ENCODE measurements around the gene KCNMA1.
"Not testable (repeated sequence)": the region's sequence is repeated elsewhere in the genome, so short reads cannot be mapped to it uniquely, and the experiment has no call there.

Gene KCNMA1

GRCh38 chr10:77417359-77417758 is 220.2 kb downstream of the KCNMA1 start:
- DNase-seq (ENCODE audit: low read depth in 2 of 2) = no peak

GRCh38 chr10:77416311-77417135 is 221.1 kb downstream of the KCNMA1 start:
- DNase-seq (ENCODE audit: low read depth in 2 of 2) = no peak

DNA sequence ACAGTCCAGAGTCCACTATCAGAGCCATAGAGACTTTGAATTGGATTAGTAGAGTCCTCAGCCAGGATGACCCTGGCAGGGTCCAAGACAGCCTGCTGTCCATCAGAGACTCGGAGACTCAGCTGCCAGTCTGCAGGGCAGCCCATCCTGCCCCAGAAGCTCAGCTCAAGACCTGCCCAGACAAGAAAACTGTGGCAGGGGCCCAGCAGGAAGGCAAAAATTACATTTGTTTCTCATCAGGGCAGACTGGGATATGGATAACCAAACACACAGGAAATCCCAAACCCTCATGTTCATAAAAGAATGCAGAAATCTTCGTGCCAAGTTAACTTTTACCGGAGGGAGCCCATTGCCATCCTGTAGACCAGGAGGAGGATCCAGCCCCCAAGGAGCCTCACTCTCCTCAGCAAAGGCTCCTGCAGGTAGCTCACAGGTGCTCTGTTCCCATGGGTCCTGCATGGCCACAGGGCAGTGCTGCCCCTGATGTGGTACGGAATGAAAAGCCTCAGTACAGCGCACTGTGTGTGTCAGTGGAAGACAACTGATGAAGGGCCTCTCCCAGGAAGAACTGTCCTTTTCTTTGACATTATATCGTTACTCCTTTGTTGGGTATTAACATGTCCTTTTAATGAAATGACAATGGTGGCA is 222.2 kb downstream of the KCNMA1 start:
- no peak for DNase-seq (ENCODE audit: low read depth in 2 of 2)

DNA sequence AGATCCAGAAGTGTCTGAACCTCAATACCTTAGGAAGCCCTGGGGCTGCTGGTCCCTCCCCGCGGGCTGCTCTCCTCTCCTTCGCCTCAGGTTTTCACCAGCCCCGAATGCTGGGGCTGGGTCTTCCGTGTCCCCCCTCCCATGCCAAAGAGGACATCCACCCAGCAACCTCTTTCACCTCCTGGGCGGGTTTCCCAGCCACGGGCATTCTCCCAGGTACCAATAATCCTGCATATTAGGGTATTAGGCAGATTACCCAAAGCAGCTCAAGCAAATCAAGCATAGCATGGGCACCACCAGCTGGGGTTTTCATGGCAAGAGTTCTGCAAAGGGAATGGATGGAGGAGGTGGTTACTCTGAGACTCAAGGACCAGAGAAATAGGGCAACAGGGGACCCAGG is 224.4 kb downstream of the KCNMA1 start:
- no peak for DNase-seq (ENCODE audit: low read depth in 2 of 2)

GRCh38 chr10:77412573-77413133 is 225.0 kb downstream of the KCNMA1 start:
- DNase-seq (ENCODE audit: low read depth in 2 of 2) = not testable (repeated sequence)

GRCh38 chr10:77411805-77412204 is 225.8 kb downstream of the KCNMA1 start:
- no peak for DNase-seq (ENCODE audit: low read depth in 2 of 2)

DNA sequence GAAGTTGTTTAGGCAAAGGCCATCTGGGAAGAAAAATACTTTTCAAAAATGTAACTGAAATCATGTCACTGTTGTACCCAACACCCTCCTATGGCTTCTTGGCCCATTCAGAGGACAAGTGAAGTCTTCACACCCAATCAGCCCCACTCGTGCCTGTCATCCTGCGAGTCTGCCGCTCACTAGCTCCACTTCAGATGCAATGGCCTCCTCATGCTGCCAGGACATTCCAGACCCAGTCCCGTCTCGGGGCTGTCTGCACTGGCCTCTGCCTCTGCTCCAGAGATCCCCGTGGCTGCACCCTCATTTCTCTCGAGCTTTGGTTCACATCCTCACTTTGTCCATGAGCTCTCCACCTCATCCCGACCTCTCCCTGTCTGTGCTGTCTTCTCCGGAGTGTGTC is 227.1 kb downstream of the KCNMA1 start:
- DNase-seq (ENCODE audit: low read depth in 2 of 2) = no peak

- no peak for DNase-seq (ENCODE audit: low read depth in 2 of 2)
Measured at GRCh38 chr10:77409697-77410471, 227.7 kb downstream of the KCNMA1 start.

DNA sequence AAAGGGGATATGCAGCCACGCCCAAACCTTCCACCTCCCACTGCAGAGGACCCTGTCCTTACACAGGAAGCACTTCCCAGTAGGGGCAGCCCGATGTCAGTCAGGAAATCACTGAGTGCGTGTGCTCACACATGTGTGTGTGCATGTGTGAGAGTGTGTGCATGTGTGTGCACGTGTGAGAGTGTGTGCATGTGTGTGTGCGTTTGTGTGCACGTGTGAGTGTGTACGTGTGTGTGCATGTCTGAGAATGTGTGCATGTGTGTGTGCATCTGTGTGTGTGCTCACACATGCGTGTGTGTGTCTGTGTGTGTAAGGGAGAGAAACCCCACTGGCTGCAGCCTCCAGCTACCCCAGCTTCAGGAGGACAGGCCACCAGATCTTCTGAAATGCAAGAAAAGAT is 229.3 kb downstream of the KCNMA1 start:
- no peak for DNase-seq (ENCODE audit: low read depth in 2 of 2)

DNA sequence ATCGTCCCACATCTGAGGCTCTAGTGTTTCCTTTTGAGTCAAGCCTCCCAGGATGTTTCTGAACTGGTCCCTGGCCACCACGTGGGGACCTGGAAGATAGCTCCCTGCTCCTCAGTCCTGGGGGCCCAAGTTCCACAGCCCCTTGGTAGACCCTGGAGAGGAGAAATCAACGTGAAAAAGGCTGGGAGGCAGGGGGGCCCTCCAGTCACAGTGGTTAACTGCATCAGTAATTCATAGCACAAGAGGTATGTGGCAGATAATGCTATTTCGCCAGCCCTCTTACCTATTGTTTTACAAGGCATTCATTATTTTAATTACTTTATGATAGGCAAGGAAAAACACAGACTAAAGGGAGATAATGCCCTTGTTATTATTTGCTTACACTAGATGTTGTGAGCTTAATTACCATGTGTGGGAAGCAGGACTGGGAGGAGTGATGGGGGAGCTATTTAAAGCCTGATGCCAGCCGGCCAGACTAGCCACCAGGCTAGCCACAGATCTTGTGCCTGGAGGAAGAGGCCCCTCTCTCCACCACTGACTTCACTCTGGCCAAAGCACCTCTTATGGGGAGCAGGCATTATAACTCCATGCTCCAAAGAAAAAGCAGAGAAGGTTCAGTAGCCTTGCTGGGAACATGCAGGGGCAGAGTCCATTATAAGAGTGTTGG is 230.7 kb downstream of the KCNMA1 start:
- DNase-seq (ENCODE audit: low read depth in 2 of 2) = no peak

DNA sequence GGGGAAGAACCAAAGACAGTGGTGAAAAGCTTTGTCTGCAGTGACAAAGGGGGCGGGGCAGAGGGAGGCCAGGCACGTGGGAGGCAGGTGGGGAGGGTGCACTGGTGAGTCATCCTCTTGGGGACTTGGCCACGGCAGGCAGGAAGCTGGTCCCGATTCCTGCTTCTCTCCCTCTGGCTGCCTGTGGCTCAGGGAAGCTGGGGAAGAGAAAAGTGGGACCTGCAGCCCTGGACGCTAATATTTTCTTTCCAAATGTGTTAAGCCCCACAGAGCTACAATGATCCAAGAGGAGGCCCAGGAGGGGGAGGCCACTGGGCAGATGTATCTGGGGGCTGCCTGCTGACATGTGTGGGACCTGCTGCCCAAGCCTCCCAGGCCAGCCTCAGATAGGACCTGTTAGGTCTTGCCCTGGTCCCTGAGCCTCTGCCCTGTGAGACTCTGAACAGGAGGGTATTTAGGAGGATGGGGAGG is 231.8 kb downstream of the KCNMA1 start:
- no peak for DNase-seq (ENCODE audit: low read depth in 2 of 2)

- no peak for DNase-seq (ENCODE audit: low read depth in 2 of 2)
Measured at GRCh38 chr10:77404810-77405209, 232.8 kb downstream of the KCNMA1 start.

GRCh38 chr10:77403761-77404160 is 233.8 kb downstream of the KCNMA1 start:
- DNase-seq (ENCODE audit: low read depth in 2 of 2) = no peak

DNA sequence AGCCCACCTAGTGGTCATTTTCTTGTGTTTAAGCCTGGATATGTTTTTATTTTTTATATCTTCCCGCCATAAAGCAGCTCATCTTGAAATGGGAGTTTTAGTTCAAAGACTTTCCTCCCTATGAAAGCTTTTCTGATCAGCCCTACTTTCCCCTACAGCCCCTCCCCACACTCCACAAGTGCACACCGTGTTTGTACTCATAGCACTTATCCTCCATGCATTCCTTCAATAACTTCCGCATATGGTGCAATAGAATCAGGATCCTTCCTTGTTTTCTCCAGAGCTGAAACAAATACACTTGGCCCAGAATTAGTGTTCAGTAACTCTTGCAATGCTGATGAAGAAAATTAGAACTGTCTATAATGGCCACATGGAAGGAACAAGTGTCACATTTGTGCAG is 235.9 kb downstream of the KCNMA1 start:
- DNase-seq (ENCODE audit: low read depth in 2 of 2) = no peak

DNA sequence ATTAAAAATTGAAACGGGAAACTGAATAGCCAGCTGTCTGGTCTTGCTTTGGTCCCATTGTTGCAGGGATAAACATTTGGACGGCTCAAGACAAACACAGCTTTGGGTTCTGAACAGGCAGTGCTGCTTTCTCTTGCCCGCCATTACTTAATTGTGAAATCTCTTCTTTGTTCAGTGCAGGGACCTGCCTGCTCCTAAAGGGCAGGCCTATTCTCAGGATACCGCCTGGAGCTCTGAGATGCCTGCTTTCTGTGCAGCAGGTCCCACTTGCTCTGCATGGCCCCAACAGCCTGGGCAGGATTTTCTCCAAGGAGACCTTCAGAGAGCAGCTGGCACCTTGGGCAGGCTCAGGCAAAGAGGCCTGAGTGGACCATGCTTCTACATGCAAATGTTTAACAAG is 237.6 kb downstream of the KCNMA1 start:
- DNase-seq (ENCODE audit: low read depth in 2 of 2) = no peak

GRCh38 chr10:77398986-77399755 is 238.4 kb downstream of the KCNMA1 start:
- no peak for DNase-seq (ENCODE audit: low read depth in 2 of 2)

DNA sequence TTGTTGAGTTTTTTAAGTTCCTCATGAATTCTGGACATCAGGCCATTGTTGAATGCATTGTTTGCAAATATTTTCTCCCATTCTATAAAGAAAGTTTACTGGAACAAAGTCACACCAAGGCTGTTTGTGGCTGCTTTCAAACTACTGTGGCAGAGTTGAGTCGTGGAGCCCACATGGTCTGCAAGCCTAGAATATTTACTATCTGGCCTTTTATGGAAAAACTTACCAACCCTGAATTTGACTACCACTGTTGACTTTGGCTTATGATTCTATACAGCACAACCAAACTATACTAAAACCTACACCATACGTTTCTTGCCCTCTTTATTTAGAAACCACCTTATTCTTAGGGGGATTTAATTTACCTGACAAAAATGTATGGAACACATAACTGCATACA is 239.1 kb downstream of the KCNMA1 start:
- no peak for DNase-seq (ENCODE audit: low read depth in 2 of 2)

- DNase-seq (ENCODE audit: low read depth in 2 of 2) = no peak
Measured at GRCh38 chr10:77397103-77397502, 240.5 kb downstream of the KCNMA1 start.

DNA sequence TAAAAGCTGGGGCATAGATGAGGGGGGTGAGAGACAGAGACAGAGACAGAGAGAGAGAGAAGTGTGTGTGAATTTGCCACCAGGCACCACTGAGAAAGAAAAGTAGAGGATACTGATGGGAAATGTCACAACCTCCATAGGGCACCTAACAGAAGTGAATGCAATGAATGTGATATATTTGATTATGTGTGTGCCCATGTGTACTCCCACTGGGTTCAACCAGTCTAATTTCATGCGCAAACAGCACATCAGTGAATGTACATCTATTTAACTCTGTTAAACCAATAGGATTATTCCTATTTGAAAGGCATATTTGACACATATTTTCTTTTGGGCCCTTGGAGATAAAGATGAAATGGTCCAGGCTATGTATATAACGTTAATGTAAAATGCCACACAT is 241.3 kb downstream of the KCNMA1 start:
- no peak for DNase-seq (ENCODE audit: low read depth in 2 of 2)

- DNase-seq (ENCODE audit: low read depth in 2 of 2) = no peak
Measured at GRCh38 chr10:77393821-77394501, 243.6 kb downstream of the KCNMA1 start.

Data from stimulated activated CD4-positive, alpha-beta T cell treated with anti-CD3 and anti-CD28 coated beads, Interleukin-1b, Interleukin-23, amount 100 ng/mL, for 1 hour (primary cell).